Measurements from ENCODE around the gene CDH4. TPM values are rescaled to one million over a fixed set of nuclear protein-coding genes. Genes with fewer than 3 reads are reported as not detected.
A peak's percentile ranks its signal among the peaks of the same experiment; 100 is the strongest.
"Not testable (repeated sequence)": the region's sequence is repeated elsewhere in the genome, so short reads cannot be mapped to it uniquely, and the experiment has no call there.

CDH4 gene
- total RNA-seq, 1 experiment from 2014 or later: not detected

DNA sequence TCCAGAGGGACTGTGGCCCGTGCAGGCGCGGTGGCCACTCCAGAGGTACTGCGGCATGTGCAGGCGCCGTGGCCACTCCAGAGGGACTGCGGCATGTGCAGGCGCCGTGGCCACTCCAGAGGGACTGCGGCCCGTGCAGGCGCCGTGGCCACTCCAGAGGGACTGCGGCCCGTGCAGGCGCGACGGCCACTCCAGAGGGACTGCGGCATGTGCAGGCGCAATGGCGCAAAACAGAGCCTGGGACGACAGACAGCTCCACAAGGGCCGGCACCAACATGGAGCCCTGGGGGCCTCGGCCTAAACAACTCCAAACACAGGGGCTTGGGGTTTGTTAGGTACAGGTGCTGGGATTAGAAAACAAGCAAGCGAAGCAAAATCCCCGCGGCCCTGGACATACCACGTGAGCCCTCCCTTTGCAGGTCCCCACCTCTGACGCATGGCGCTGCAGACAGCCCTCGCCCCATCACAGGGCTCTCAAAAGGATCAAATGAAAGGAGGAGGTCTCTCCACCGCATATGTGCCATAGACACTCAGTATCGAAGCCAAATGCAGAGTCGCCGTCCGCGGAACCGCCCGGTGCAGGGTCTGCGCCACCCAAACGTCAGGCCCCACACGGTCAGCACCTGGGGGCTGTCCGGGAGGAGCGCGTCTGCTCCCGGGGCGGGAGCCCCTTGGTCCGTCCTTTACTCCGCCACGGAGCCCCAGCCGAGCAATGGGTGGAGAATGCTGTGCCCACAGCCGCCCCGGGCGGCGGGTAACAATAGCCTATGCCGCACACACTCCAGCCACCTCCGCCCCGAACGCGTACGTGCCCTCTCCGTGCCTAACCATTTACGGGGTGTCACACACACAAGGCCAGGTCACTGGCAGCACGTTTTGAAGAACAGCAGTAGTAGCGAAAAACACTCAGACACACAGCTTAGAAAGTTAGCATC lies 727.9 kb downstream of the CDH4 start:
- intact Hi-C loops (cut with micrococcal nuclease; ENCODE audit: unreplicated experiment): no loop called here
- no peak overlapping the region for H3K4me2 ChIP-seq
- no peak for TF ChIP-seq EZH2 (IDR thresholded peaks at IDR 0.05; ENCODE audit: low read depth)
- TF ChIP-seq, protein P1, sequence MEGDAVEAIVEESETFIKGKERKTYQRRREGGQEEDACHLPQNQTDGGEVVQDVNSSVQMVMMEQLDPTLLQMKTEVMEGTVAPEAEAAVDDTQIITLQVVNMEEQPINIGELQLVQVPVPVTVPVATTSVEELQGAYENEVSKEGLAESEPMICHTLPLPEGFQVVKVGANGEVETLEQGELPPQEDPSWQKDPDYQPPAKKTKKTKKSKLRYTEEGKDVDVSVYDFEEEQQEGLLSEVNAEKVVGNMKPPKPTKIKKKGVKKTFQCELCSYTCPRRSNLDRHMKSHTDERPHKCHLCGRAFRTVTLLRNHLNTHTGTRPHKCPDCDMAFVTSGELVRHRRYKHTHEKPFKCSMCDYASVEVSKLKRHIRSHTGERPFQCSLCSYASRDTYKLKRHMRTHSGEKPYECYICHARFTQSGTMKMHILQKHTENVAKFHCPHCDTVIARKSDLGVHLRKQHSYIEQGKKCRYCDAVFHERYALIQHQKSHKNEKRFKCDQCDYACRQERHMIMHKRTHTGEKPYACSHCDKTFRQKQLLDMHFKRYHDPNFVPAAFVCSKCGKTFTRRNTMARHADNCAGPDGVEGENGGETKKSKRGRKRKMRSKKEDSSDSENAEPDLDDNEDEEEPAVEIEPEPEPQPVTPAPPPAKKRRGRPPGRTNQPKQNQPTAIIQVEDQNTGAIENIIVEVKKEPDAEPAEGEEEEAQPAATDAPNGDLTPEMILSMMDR (conservative IDR thresholded peaks at IDR 0.05): no peak
- no peaks in the 10 kb centered on the region for H3K4me1 ChIP-seq (replicated peaks; ENCODE audit: insufficient read depth)
- BruUV-seq (replicated peaks): no TSS peak
- H3K4me3 ChIP-seq: no peak overlapping the region
- no peaks in the 10 kb centered on the region for H3K27me3 ChIP-seq (ENCODE audit: insufficient read depth, low read depth)
- H3F3A ChIP-seq (ENCODE audit: insufficient read depth, low read depth): no peaks in the 10 kb centered on the region
- no peak for DNase-seq
- no peaks in the 10 kb centered on the region for H3K9me2 ChIP-seq (ENCODE audit: insufficient read depth)
- H3K27ac ChIP-seq: no peak overlapping the region
- no peaks in the 10 kb centered on the region for H3K9me3 ChIP-seq (ENCODE audit: insufficient read depth, low read depth)
- ChIA-PET CTCF (no interaction called here), POLR2A (ENCODE audit: unreplicated experiment) (no interaction called here)
- peaks cover 11% of the 10 kb centered on the region; the same call in 1 of the 2 replicates for H4K20me1 ChIP-seq (ENCODE audit: insufficient read depth)
- no peak overlapping the region for H2AFZ ChIP-seq
- no peaks in the 10 kb centered on the region for H3K79me2 ChIP-seq (ENCODE audit: low read depth)
- no peaks in the 10 kb centered on the region for H3K36me3 ChIP-seq (ENCODE audit: low read depth)

DNA sequence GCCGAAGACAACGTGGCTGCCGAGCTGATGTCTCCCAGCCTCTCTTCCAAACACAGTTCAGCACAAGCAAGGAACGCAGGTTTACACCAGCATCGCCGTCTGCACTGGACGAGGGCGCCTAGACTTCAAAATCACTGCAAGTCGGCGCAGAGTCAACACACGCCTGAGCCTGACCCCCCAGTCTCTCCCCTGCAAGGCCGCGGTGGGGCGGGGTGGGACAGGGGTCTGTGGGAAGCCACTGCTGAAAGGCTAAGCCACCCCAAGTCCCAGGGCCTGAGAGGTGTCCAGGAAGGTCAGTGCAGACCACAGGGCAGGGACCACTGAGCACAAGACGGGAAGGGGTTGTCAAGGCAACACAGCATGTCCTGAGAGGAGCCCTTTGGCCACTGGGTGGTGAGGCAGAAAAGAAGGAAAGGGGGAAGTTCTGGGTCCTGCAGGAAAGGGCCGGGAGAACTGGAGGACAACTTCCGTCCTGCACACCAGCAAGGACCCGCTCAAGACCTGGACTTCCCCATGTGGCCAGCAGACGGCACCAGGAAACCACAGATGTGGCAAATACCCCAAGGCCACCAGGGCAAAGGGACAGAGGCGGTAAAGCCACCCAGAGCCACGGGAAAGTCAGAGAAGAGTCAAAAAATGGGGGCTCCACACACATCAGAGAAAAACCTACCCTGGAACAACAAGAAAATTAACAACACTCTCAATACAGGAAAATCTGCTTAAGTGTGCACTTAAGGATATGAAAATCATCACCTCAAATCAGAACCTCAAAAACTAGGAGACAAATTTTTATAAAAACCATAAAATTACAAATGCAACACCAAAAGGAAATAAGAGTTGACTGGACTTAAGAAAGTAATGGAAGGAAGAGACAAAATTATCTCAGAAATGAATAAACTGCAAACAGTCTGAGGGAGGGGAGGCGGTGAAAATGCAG lies 728.9 kb downstream of the CDH4 start:
- Histone ChIP-seq H3K36me3 (ENCODE audit: low read depth) (no peaks in the 10 kb centered on the region), H3K4me1 (replicated peaks; ENCODE audit: insufficient read depth) (no peaks in the 10 kb centered on the region), H3K9me3 (ENCODE audit: insufficient read depth, low read depth) (no peaks in the 10 kb centered on the region), H3K27ac (no peak overlapping the region), H3K27me3 (ENCODE audit: insufficient read depth, low read depth) (no peaks in the 10 kb centered on the region), H3K4me2 (no peak overlapping the region), H3K4me3 (no peak overlapping the region), H3K79me2 (ENCODE audit: low read depth) (no peaks in the 10 kb centered on the region), H3F3A (ENCODE audit: insufficient read depth, low read depth) (no peaks in the 10 kb centered on the region), H2AFZ (no peak overlapping the region), H3K9me2 (ENCODE audit: insufficient read depth) (no peaks in the 10 kb centered on the region), H4K20me1 (ENCODE audit: insufficient read depth) (peaks cover 11% of the 10 kb centered on the region; the same call in 1 of the 2 replicates)
- no TSS peak for BruUV-seq (replicated peaks)
- TF ChIP-seq EZH2 (IDR thresholded peaks at IDR 0.05; ENCODE audit: low read depth): no peak
- TF ChIP-seq, protein P1 (conservative IDR thresholded peaks at IDR 0.05): peak; percentile 66
- peak in 1 of 2 experiments; percentile 40 for DNase-seq
- ChIA-PET POLR2A (ENCODE audit: unreplicated experiment) (no interaction called here), CTCF (no interaction called here)
- intact Hi-C loops (cut with micrococcal nuclease; ENCODE audit: unreplicated experiment): no loop called here

DNA sequence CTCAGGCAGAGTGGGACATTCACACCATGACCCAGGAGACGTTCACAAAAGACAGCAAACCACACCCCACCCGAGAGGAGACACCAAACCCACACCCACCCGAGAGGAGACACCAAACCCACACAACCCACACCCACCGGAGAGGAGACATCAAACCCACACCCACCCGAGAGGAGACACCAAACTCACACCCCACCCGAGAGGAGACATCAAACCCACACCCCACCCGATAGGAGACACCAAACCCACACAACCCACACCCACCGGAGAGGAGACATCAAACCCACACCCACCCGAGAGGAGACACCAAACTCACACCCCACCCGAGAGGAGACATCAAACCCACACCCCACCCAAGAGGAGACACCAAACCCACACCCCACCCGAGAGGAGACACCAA lies 729.6 kb downstream of the CDH4 start:
- H3K27me3 ChIP-seq (ENCODE audit: insufficient read depth, low read depth); DNase-seq; H2AFZ ChIP-seq; CTCF ChIA-PET; H3K27ac ChIP-seq; intact Hi-C loops (cut with micrococcal nuclease; ENCODE audit: unreplicated experiment); H3F3A ChIP-seq (ENCODE audit: insufficient read depth, low read depth); H3K4me3 ChIP-seq; H3K9me2 ChIP-seq (ENCODE audit: insufficient read depth); BruUV-seq (replicated peaks); H3K4me2 ChIP-seq; POLR2A ChIA-PET (ENCODE audit: unreplicated experiment); H3K4me1 ChIP-seq (replicated peaks; ENCODE audit: insufficient read depth); H3K79me2 ChIP-seq (ENCODE audit: low read depth); H3K36me3 ChIP-seq (ENCODE audit: low read depth); H3K9me3 ChIP-seq (ENCODE audit: insufficient read depth, low read depth): not testable (repeated sequence)
- H4K20me1 ChIP-seq (ENCODE audit: insufficient read depth): peaks cover 13% of the 10 kb centered on the region; the same call in 1 of the 2 replicates
